ENCODE measurements around the gene CRABP1. TPM values are rescaled to one million over a fixed set of nuclear protein-coding genes. Genes with fewer than 3 reads are reported as not detected.

Gene CRABP1
- total RNA-seq, 1 experiment from 2014 or later, result 0.47 TPM

GRCh38 chr15:78342021-78342420 is 1.9 kb downstream of the CRABP1 start:
- no peak overlapping the region for H3K9ac ChIP-seq (ENCODE audit: low read length)
- ATAC-seq (no peak), DNase-seq (ENCODE audit: low read depth, low spot score) (no peak)
- no peaks in the 10 kb centered on the region for H3K4me1 ChIP-seq (ENCODE audit: control insufficient read depth in 1 of 2, insufficient read depth in 2 of 2, low read length in 2 of 2)
- CTCF ChIA-PET, result no interaction called here
- H3K4me2 ChIP-seq (ENCODE audit: low read length), result no peak overlapping the region
- H3K9me2 ChIP-seq (ENCODE audit: insufficient read depth), result no peaks in the 10 kb centered on the region
- peaks cover 20% of the 10 kb centered on the region for H3K27me3 ChIP-seq (ENCODE audit: insufficient read depth, low read length)
- RAD21 ChIA-PET (ENCODE audit: low non-redundant PET in 1 of 2, low total read pairs in 2 of 2, uncharacterized antibody in 2 of 2, unreplicated experiment in 2 of 2), result no interaction called here
- no peaks in the 10 kb centered on the region for H4K20me1 ChIP-seq (ENCODE audit: insufficient read depth)
- H3K4me3 ChIP-seq (replicated peaks in 1 of 2; ENCODE audit: low read depth in 1 of 2, low read length in 2 of 2), result no peak overlapping the region
- H3K36me3 ChIP-seq (ENCODE audit: control insufficient read depth in 1 of 2, insufficient read depth in 2 of 2, low read length in 2 of 2), result no peaks in the 10 kb centered on the region
- no peaks in the 10 kb centered on the region for H3K79me2 ChIP-seq (ENCODE audit: insufficient read depth, low read length)
- POLR2A ChIA-PET, result no interaction called here
- no peak overlapping the region for H2AFZ ChIP-seq (ENCODE audit: low read depth, low read length, poor library complexity, severe bottlenecking)
- no peaks in the 10 kb centered on the region for H3K9me3 ChIP-seq (ENCODE audit: control insufficient read depth in 1 of 2, insufficient read depth in 1 of 2, low read depth in 1 of 2, low read length in 2 of 2)
- no TSS peak for BruUV-seq (replicated peaks)
- no peak for TF ChIP-seq RAD21 (IDR thresholded peaks at IDR 0.05; ENCODE audit: low read depth)
- TF ChIP-seq, protein P1, sequence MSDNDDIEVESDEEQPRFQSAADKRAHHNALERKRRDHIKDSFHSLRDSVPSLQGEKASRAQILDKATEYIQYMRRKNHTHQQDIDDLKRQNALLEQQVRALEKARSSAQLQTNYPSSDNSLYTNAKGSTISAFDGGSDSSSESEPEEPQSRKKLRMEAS (IDR thresholded peaks at IDR 0.05), result no peak
- TF ChIP-seq, protein P2, sequence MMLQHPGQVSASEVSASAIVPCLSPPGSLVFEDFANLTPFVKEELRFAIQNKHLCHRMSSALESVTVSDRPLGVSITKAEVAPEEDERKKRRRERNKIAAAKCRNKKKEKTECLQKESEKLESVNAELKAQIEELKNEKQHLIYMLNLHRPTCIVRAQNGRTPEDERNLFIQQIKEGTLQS (IDR thresholded peaks at IDR 0.05), result no peak
- TF ChIP-seq SRF (IDR thresholded peaks at IDR 0.05; ENCODE audit: low read depth), result no peak
- TF ChIP-seq SP1 (IDR thresholded peaks at IDR 0.05; ENCODE audit: low read depth), result no peak
- no peak for TF ChIP-seq ZFX (IDR thresholded peaks at IDR 0.05)
- TF ChIP-seq FOSL1 (IDR thresholded peaks at IDR 0.05; ENCODE audit: low read depth), result no peak
- no peak for TF ChIP-seq ELF1 (IDR thresholded peaks at IDR 0.05; ENCODE audit: borderline replicate concordance, low read depth)
- TF ChIP-seq YY1 (IDR thresholded peaks at IDR 0.05; ENCODE audit: extremely low read depth, insufficient replicate concordance, low read depth, low read length), result no peak
- TF ChIP-seq CEBPB (IDR thresholded peaks at IDR 0.05; ENCODE audit: low read depth), result no peak
- no peak for TF ChIP-seq ZNF274 (IDR thresholded peaks at IDR 0.05; ENCODE audit: low read depth, low read length)
- no peak for TF ChIP-seq POLR2AphosphoS5 (IDR thresholded peaks at IDR 0.05; ENCODE audit: low read depth, low read length)
- no peak for TF ChIP-seq CBX3 (IDR thresholded peaks at IDR 0.05; ENCODE audit: low read depth)
- no peak for TF ChIP-seq EZH2phosphoT487 (IDR thresholded peaks at IDR 0.05; ENCODE audit: borderline replicate concordance)
- no peak for TF ChIP-seq POLR2A (IDR thresholded peaks at IDR 0.05; ENCODE audit: borderline replicate concordance, extremely low read depth, insufficient read depth, insufficient read length)
- intact Hi-C loops (cut with micrococcal nuclease), result no loop called here
- H3K27ac ChIP-seq (ENCODE audit: low read depth, low read length), result no peak overlapping the region

All from HCT116 (cell line).